HL-60 (cell line): Measurements from ENCODE around the gene GRID1.

Experiments
- CTCF ChIP-seq: IDR thresholded peaks from one replicate; pipeline ENCODE4 v1.5.1; 2011; ENCODE audit warnings: low read length, control low read depth, inconsistent platforms; ENCODE audit not compliant: insufficient read depth
- SPI1 ChIP-seq: IDR thresholded peaks from 2 replicates; pipeline ENCODE4 v1.6.1; 2012; ENCODE audit warnings: low read depth, mild to moderate bottlenecking, borderline replicate concordance

- no peak for TF ChIP-seq SPI1
- no peak for TF ChIP-seq CTCF
These were observed 708.1 kb downstream of the GRID1 start for GRCh38 chr10:85658518-85658917.
